T-helper 2 cell treated with Interferon-gamma antibody and Interleukin-4, amounts not matched to agents 5 μg/mL and 100 μg/mL, for 36 hours (primary cell): ENCODE data around the gene ATXN1.

Source experiments
- DNase-seq: peaks from one replicate; pipeline ENCODE4 v3.0.0; 2021; ENCODE audit warnings: low spot score
- H3K27ac Mint-ChIP-seq: one replicate; pipeline ENCODE4 v1.8.0; 2021; ENCODE audit warnings: mild to moderate bottlenecking, mixed read lengths
- H3K27me3 Mint-ChIP-seq: one replicate; pipeline ENCODE4 v1.8.0; 2021; ENCODE audit warnings: low read depth, mixed read lengths
- H3K36me3 Mint-ChIP-seq: one replicate; pipeline ENCODE4 v1.8.0; 2021; ENCODE audit warnings: low read depth, mixed read lengths
- H3K4me1 Mint-ChIP-seq: one replicate; pipeline ENCODE4 v1.8.0; 2021; ENCODE audit warnings: low read depth, mixed read lengths
- H3K4me3 Mint-ChIP-seq: one replicate; pipeline ENCODE4 v1.8.0; 2022; ENCODE audit warnings: mild to moderate bottlenecking, moderate library complexity, mixed read lengths
- H3K9me3 Mint-ChIP-seq: one replicate; pipeline ENCODE4 v1.8.0; 2021; ENCODE audit warnings: mixed read lengths

ATXN1 gene

GRCh38 chr6:16690608-16691142, 70.6 kb downstream of the ATXN1 start:
- Mint-ChIP-seq H3K9me3 (no peaks in the 10 kb centered on the region), H3K36me3 (peaks cover 5% of the 10 kb centered on the region), H3K4me3 (peak overlapping the region; percentile 62), H3K27ac (peak overlapping the region; percentile 83), H3K27me3 (no peaks in the 10 kb centered on the region), H3K4me1 (peaks cover 70% of the 10 kb centered on the region)
- peak; percentile 81 for DNase-seq

GRCh38 chr6:16689788-16690607, 71.3 kb downstream of the ATXN1 start:
- no peaks in the 10 kb centered on the region for H3K9me3 Mint-ChIP-seq
- H3K4me1 Mint-ChIP-seq: peaks cover 71% of the 10 kb centered on the region
- H3K27me3 Mint-ChIP-seq: no peaks in the 10 kb centered on the region
- no peak for DNase-seq
- H3K4me3 Mint-ChIP-seq: peak overlapping the region; percentile 62
- H3K36me3 Mint-ChIP-seq: peaks cover 5% of the 10 kb centered on the region
- peak overlapping the region; percentile 83 for H3K27ac Mint-ChIP-seq

GRCh38 chr6:16688984-16689636, 72.2 kb downstream of the ATXN1 start:
- Mint-ChIP-seq H3K27ac (peak overlapping the region; percentile 80), H3K9me3 (no peaks in the 10 kb centered on the region), H3K4me3 (no peak overlapping the region), H3K27me3 (no peaks in the 10 kb centered on the region), H3K36me3 (peaks cover 7% of the 10 kb centered on the region), H3K4me1 (peaks cover 72% of the 10 kb centered on the region)
- no peak for DNase-seq

- H3K9me3 Mint-ChIP-seq: no peaks in the 10 kb centered on the region
- peak overlapping the region; percentile 80 for H3K27ac Mint-ChIP-seq
- H3K27me3 Mint-ChIP-seq: no peaks in the 10 kb centered on the region
- no peak for DNase-seq
- H3K36me3 Mint-ChIP-seq: peaks cover 10% of the 10 kb centered on the region
- no peak overlapping the region for H3K4me3 Mint-ChIP-seq
- peaks cover 76% of the 10 kb centered on the region for H3K4me1 Mint-ChIP-seq
Measured at GRCh38 chr6:16688436-16688835, 72.8 kb downstream of the ATXN1 start.

GRCh38 chr6:16687045-16687444, 74.2 kb downstream of the ATXN1 start:
- Mint-ChIP-seq H3K9me3 (no peaks in the 10 kb centered on the region), H3K4me3 (peak overlapping the region; percentile 75), H3K27me3 (no peaks in the 10 kb centered on the region), H3K27ac (peak overlapping the region; percentile 80), H3K4me1 (peaks cover 71% of the 10 kb centered on the region), H3K36me3 (peaks cover 21% of the 10 kb centered on the region)
- DNase-seq: no peak

- Mint-ChIP-seq H3K36me3 (peaks cover 34% of the 10 kb centered on the region), H3K9me3 (no peaks in the 10 kb centered on the region), H3K27me3 (no peaks in the 10 kb centered on the region), H3K4me3 (peak overlapping the region; percentile 32), H3K4me1 (peaks cover 59% of the 10 kb centered on the region), H3K27ac (peak overlapping the region; percentile 19)
- DNase-seq: peak; percentile 92
Measured at GRCh38 chr6:16684896-16685554, 76.2 kb downstream of the ATXN1 start.

- no peak for DNase-seq
- Mint-ChIP-seq H3K27me3 (no peaks in the 10 kb centered on the region), H3K27ac (no peak overlapping the region), H3K36me3 (peaks cover 37% of the 10 kb centered on the region), H3K9me3 (no peaks in the 10 kb centered on the region), H3K4me1 (peaks cover 55% of the 10 kb centered on the region), H3K4me3 (no peak overlapping the region)
Measured at GRCh38 chr6:16684195-16684689, 77.0 kb downstream of the ATXN1 start.

GRCh38 chr6:16683641-16684194, 77.5 kb downstream of the ATXN1 start:
- Mint-ChIP-seq H3K9me3 (no peaks in the 10 kb centered on the region), H3K27ac (no peak overlapping the region), H3K36me3 (peaks cover 42% of the 10 kb centered on the region), H3K27me3 (no peaks in the 10 kb centered on the region), H3K4me1 (peaks cover 53% of the 10 kb centered on the region), H3K4me3 (no peak overlapping the region)
- no peak for DNase-seq

GRCh38 chr6:16681260-16681873, 79.9 kb downstream of the ATXN1 start:
- no peak overlapping the region for H3K4me3 Mint-ChIP-seq
- H3K27me3 Mint-ChIP-seq: no peaks in the 10 kb centered on the region
- H3K4me1 Mint-ChIP-seq: peaks cover 47% of the 10 kb centered on the region
- H3K27ac Mint-ChIP-seq: no peak overlapping the region
- no peak for DNase-seq
- H3K9me3 Mint-ChIP-seq: no peaks in the 10 kb centered on the region
- peaks cover 50% of the 10 kb centered on the region for H3K36me3 Mint-ChIP-seq

GRCh38 chr6:16679050-16679449, 82.2 kb downstream of the ATXN1 start:
- Mint-ChIP-seq H3K4me1 (peaks cover 39% of the 10 kb centered on the region), H3K4me3 (no peak overlapping the region), H3K27me3 (no peaks in the 10 kb centered on the region), H3K9me3 (no peaks in the 10 kb centered on the region), H3K27ac (no peak overlapping the region), H3K36me3 (peaks cover 51% of the 10 kb centered on the region)
- DNase-seq: no peak

GRCh38 chr6:16677458-16677857, 83.8 kb downstream of the ATXN1 start:
- H3K36me3 Mint-ChIP-seq: peaks cover 42% of the 10 kb centered on the region
- no peak overlapping the region for H3K27ac Mint-ChIP-seq
- peaks cover 40% of the 10 kb centered on the region for H3K4me1 Mint-ChIP-seq
- no peak overlapping the region for H3K4me3 Mint-ChIP-seq
- H3K9me3 Mint-ChIP-seq: no peaks in the 10 kb centered on the region
- no peak for DNase-seq
- no peaks in the 10 kb centered on the region for H3K27me3 Mint-ChIP-seq

GRCh38 chr6:16676978-16677377, 84.3 kb downstream of the ATXN1 start:
- H3K27ac Mint-ChIP-seq: peak overlapping the region; percentile 52
- no peaks in the 10 kb centered on the region for H3K27me3 Mint-ChIP-seq
- no peak for DNase-seq
- no peaks in the 10 kb centered on the region for H3K9me3 Mint-ChIP-seq
- H3K4me3 Mint-ChIP-seq: no peak overlapping the region
- peaks cover 43% of the 10 kb centered on the region for H3K36me3 Mint-ChIP-seq
- H3K4me1 Mint-ChIP-seq: peaks cover 43% of the 10 kb centered on the region

GRCh38 chr6:16676376-16676775, 84.9 kb downstream of the ATXN1 start:
- no peak overlapping the region for H3K27ac Mint-ChIP-seq
- no peaks in the 10 kb centered on the region for H3K27me3 Mint-ChIP-seq
- H3K4me1 Mint-ChIP-seq: peaks cover 43% of the 10 kb centered on the region
- no peak overlapping the region for H3K4me3 Mint-ChIP-seq
- peaks cover 38% of the 10 kb centered on the region for H3K36me3 Mint-ChIP-seq
- peaks cover under 1% of the 10 kb centered on the region for H3K9me3 Mint-ChIP-seq
- DNase-seq: no peak
